ENCODE measurements around the gene ZBTB5. TPM values are rescaled to one million over a fixed set of nuclear protein-coding genes. Genes with fewer than 3 reads are reported as not detected.
A peak's percentile ranks its signal among the peaks of the same experiment; 100 is the strongest.

ZBTB5 gene
- polyA plus RNA-seq, 2 of the 4 experiments (the other 2 are of a cell fraction) = 12.4 to 18.1 TPM

- Histone ChIP-seq H3K9me3 (no peaks in the 10 kb centered on the region), H3K4me3 (no peak overlapping the region), H3K4me1 (no peaks in the 10 kb centered on the region), H3K27ac (no peak overlapping the region), H3K4me2 (no peak overlapping the region)
- CTCF ChIA-PET = interaction anchor here (0.9 to 1.7 kb wide), 4 partner anchors 14 to 20 kb away, joined by 3 to 5 read pairs (median 3); no protein-coding TSS in a partner anchor
- no peak for DNase-seq (ENCODE audit: low read depth in 1 of 2, low spot score in 1 of 2)
- POLR2A ChIA-PET = interaction anchor here (2.1 kb wide), 1 partner anchor 34 kb away, joined by 7 read pairs; the partner anchor contains the start of gene ZBTB5
- TF ChIP-seq HMGXB4 (CRISPR knock-in tag; IDR thresholded peaks at IDR 0.05; ENCODE audit: borderline replicate concordance) (no peak), ZNF302 (CRISPR knock-in tag; IDR thresholded peaks at IDR 0.05) (no peak), CBX8 (IDR thresholded peaks at IDR 0.05) (no peak), CHD4 (IDR thresholded peaks at IDR 0.05; ENCODE audit: borderline replicate concordance) (no peak), NPAS2 (CRISPR knock-in tag; IDR thresholded peaks at IDR 0.05; ENCODE audit: borderline replicate concordance) (no peak), JUNB (IDR thresholded peaks at IDR 0.05) (no peak), TFCP2L1 (CRISPR knock-in tag; IDR thresholded peaks at IDR 0.05) (no peak), BCL3 (IDR thresholded peaks at IDR 0.05) (no peak), EHMT2 (IDR thresholded peaks at IDR 0.05; ENCODE audit: low read depth) (no peak), FOSB (CRISPR knock-in tag; IDR thresholded peaks at IDR 0.05) (no peak), GATA3 (IDR thresholded peaks at IDR 0.05; ENCODE audit: borderline replicate concordance) (no peak), ZFP36 (IDR thresholded peaks at IDR 0.05; ENCODE audit: borderline replicate concordance, partially characterized antibody) (no peak), MAZ (IDR thresholded peaks at IDR 0.05; ENCODE audit: borderline replicate concordance, low read depth, low read length) (no peak), RCOR1 (IDR thresholded peaks at IDR 0.05; ENCODE audit: low read depth, low read length) (no peak), SREBF2 (IDR thresholded peaks at IDR 0.05) (no peak), ESRRA (IDR thresholded peaks at IDR 0.05; ENCODE audit: borderline replicate concordance, low read length) (no peak), MAFK (IDR thresholded peaks at IDR 0.05; ENCODE audit: partially characterized antibody) (no peak), POLR2A (IDR thresholded peaks at IDR 0.05; ENCODE audit: low read length) (no peak)
- WGBS (ENCODE audit: missing lambda C conversion rate) = 83% methylated on average over 14 of the region's 14 CpGs
- peak; percentile 66 to 76; a peak in 5 of 6 replicates for ATAC-seq
- no peak for FAIRE-seq
Measured at GRCh38 chr9:37430841-37431597, 34.2 kb downstream of the ZBTB5 start.

GRCh38 chr9:37429441-37430285 is 35.6 kb downstream of the ZBTB5 start:
- ATAC-seq = no peak
- no peak for FAIRE-seq
- WGBS (ENCODE audit: missing lambda C conversion rate) = 94% methylated on average over 16 of the region's 17 CpGs
- H3K4me2 ChIP-seq = no peak overlapping the region
- ChIA-PET CTCF (interaction anchor here (1.5 kb wide), 1 partner anchor 12 kb away, joined by 3 read pairs; no protein-coding TSS in a partner anchor), POLR2A (no interaction called here)
- no peak for TF ChIP-seq NPAS2 (CRISPR knock-in tag; IDR thresholded peaks at IDR 0.05; ENCODE audit: borderline replicate concordance)
- TF ChIP-seq HES2 (IDR thresholded peaks at IDR 0.05) = no peak
- TF ChIP-seq SMC3 (IDR thresholded peaks at IDR 0.05) = no peak
- TF ChIP-seq HOXB5 (CRISPR knock-in tag; IDR thresholded peaks at IDR 0.05) = no peak
- TF ChIP-seq RARB (CRISPR knock-in tag; IDR thresholded peaks at IDR 0.05) = no peak
- no peak for TF ChIP-seq BHLHE40 (IDR thresholded peaks at IDR 0.05; ENCODE audit: low read depth, low read length)
- no peak for TF ChIP-seq CTCF (IDR thresholded peaks at IDR 0.05)
- TF ChIP-seq ZC3H11A (IDR thresholded peaks at IDR 0.05) = no peak
- TF ChIP-seq E2F6 (IDR thresholded peaks at IDR 0.05; ENCODE audit: borderline replicate concordance, low read depth) = no peak
- TF ChIP-seq EHF (CRISPR knock-in tag; IDR thresholded peaks at IDR 0.05) = no peak
- TF ChIP-seq CBX2 (IDR thresholded peaks at IDR 0.05; ENCODE audit: borderline replicate concordance, low read depth) = no peak
- TF ChIP-seq CBX8 (IDR thresholded peaks at IDR 0.05) = no peak
- no peak for TF ChIP-seq ZFP36 (IDR thresholded peaks at IDR 0.05; ENCODE audit: borderline replicate concordance, partially characterized antibody)
- TF ChIP-seq FOSL2 (IDR thresholded peaks at IDR 0.05) = no peak
- TF ChIP-seq FOSL2 (CRISPR knock-in tag; IDR thresholded peaks at IDR 0.05) = no peak
- no peak for TF ChIP-seq MAZ (IDR thresholded peaks at IDR 0.05; ENCODE audit: borderline replicate concordance, low read depth, low read length)
- no peak for TF ChIP-seq RCOR1 (IDR thresholded peaks at IDR 0.05; ENCODE audit: low read depth, low read length)
- H3K27ac ChIP-seq = no peak overlapping the region
- no peak for DNase-seq (ENCODE audit: low read depth in 1 of 2, low spot score in 1 of 2)
- H3K9me3 ChIP-seq = no peaks in the 10 kb centered on the region
- H3K4me1 ChIP-seq = peaks cover 4% of the 10 kb centered on the region; the same call in 1 of the 3 replicates
- H3K4me3 ChIP-seq = no peak overlapping the region

All from A549 (cell line).